ENCODE results near the gene HIBCH. TPM values are rescaled to one million over a fixed set of nuclear protein-coding genes. Genes with fewer than 3 reads are reported as not detected.
A peak's percentile ranks its signal among the peaks of the same experiment; 100 is the strongest.

Gene HIBCH
- polyA plus RNA-seq, 1 experiment: 5.2 TPM

DNA sequence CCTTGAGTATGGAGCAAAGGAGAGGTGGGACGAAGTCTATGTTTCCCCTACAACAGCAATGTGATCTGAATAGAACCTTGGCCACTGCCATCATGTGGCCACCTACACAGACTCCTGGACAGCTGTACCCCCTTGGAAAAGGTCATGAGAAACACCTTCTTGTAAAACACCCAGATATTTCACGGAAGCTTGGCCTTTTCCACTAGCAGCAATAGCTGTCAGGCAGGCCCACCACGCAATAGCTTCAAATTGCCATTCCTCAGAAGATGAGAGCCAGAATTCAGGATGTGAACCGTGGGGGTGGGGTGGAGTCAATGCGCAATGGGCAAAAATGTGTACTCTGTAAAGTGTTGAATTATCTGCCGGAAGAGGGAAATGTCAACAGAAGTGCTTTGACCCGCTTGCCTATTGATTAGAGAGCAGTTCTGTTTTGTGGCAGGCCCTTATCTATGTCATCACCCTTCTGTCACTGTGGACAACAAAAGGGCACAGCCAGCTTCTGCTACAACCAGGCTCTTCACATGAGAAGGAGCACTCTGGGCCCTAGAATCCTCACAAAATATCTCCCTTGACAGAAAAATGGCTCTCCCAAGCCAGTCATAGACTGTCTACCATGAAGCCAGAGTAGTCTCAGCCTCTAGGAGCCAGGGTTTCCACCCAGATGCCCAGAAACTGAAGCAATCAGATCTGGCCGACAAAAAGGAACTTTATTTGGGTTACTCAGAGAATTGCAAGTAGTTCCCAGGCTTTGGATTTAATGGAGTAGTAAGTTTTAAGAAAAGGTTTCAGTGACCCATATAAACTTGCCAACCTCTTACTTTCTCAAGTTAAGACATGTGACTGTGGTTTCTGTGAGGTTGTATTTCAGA is 33.3 kb upstream of the HIBCH start:
- CTCF ChIA-PET: interaction anchor here (0.6 to 3.4 kb wide), 3 partner anchors 9 to 166 kb away, joined by 3 to 16 read pairs (median 3); partner anchors contain the start of gene INPP1
- Histone ChIP-seq H3K36me3 (ENCODE audit: control insufficient read depth, insufficient read depth, low read length) (no peaks in the 10 kb centered on the region), H3K27me3 (ENCODE audit: control insufficient read depth, insufficient read depth, low read length) (no peaks in the 10 kb centered on the region), H3K4me3 (ENCODE audit: low read depth, low read length) (no peak overlapping the region)
- POLR2A ChIA-PET: no interaction called here
- TF ChIP-seq, protein P1, sequence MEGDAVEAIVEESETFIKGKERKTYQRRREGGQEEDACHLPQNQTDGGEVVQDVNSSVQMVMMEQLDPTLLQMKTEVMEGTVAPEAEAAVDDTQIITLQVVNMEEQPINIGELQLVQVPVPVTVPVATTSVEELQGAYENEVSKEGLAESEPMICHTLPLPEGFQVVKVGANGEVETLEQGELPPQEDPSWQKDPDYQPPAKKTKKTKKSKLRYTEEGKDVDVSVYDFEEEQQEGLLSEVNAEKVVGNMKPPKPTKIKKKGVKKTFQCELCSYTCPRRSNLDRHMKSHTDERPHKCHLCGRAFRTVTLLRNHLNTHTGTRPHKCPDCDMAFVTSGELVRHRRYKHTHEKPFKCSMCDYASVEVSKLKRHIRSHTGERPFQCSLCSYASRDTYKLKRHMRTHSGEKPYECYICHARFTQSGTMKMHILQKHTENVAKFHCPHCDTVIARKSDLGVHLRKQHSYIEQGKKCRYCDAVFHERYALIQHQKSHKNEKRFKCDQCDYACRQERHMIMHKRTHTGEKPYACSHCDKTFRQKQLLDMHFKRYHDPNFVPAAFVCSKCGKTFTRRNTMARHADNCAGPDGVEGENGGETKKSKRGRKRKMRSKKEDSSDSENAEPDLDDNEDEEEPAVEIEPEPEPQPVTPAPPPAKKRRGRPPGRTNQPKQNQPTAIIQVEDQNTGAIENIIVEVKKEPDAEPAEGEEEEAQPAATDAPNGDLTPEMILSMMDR (IDR thresholded peaks at IDR 0.05; ENCODE audit: insufficient read depth, low read depth, low read length): no peak
- DNase-seq (ENCODE audit: low read depth): no peak

DNA sequence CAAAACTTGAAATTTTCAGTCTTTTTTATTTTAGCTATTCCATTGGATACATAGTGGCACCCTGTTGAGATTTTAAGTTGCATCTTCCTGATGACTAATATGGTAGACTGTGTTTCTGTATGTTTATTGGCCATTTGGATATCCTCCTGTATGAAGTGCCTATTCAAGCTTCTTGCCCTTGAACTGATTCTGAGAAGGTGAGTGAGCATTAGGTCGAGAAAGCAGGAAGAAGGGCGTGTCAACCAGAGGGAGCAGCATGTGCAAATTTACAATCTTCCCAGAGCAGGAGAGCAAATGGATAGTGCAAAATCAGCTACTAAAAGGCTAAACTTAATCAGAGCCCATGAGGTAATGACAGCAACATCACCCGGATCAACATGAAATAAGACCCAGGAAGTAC is 32.3 kb upstream of the HIBCH start:
- ChIA-PET CTCF (interaction anchor here (0.6 to 1.3 kb wide), 2 partner anchors 8 to 263 kb away, joined by 3 read pairs; no protein-coding TSS in a partner anchor), POLR2A (no interaction called here)
- TF ChIP-seq, protein P1 (IDR thresholded peaks at IDR 0.05; ENCODE audit: insufficient read depth, low read depth, low read length): no peak
- H3K27me3 ChIP-seq (ENCODE audit: control insufficient read depth, insufficient read depth, low read length): no peaks in the 10 kb centered on the region
- H3K4me3 ChIP-seq (ENCODE audit: low read depth, low read length): no peak overlapping the region
- no peaks in the 10 kb centered on the region for H3K36me3 ChIP-seq (ENCODE audit: control insufficient read depth, insufficient read depth, low read length)
- no peak for DNase-seq (ENCODE audit: low read depth)

DNA sequence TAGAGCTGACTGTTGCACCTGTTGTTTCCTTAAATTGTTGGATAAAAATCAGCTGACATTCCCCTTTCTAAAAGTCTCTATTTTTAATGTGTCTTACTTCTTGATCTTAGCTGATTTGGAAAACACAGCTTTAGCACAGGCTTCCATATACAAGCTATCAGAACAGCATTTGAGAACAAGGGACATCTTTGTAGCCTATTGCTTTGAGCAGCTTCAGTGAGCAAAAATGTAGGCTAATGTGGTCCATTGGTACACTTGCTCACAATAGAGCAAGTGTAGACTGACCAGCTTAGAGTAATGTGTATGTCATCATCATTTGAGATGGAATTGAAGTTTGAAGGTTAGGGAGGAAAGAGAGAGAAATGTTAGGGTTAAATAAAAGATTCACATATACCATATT is 30.7 kb upstream of the HIBCH start:
- POLR2A ChIA-PET: no interaction called here
- Histone ChIP-seq H3K27me3 (ENCODE audit: control insufficient read depth, insufficient read depth, low read length) (no peaks in the 10 kb centered on the region), H3K4me3 (ENCODE audit: low read depth, low read length) (no peak overlapping the region), H3K36me3 (ENCODE audit: control insufficient read depth, insufficient read depth, low read length) (no peaks in the 10 kb centered on the region)
- CTCF ChIA-PET: interaction anchor here (1.0 kb wide), 1 partner anchor 117 kb away, joined by 3 read pairs; no protein-coding TSS in a partner anchor
- no peak for DNase-seq (ENCODE audit: low read depth)
- TF ChIP-seq, protein P1 (IDR thresholded peaks at IDR 0.05; ENCODE audit: insufficient read depth, low read depth, low read length): no peak

DNA sequence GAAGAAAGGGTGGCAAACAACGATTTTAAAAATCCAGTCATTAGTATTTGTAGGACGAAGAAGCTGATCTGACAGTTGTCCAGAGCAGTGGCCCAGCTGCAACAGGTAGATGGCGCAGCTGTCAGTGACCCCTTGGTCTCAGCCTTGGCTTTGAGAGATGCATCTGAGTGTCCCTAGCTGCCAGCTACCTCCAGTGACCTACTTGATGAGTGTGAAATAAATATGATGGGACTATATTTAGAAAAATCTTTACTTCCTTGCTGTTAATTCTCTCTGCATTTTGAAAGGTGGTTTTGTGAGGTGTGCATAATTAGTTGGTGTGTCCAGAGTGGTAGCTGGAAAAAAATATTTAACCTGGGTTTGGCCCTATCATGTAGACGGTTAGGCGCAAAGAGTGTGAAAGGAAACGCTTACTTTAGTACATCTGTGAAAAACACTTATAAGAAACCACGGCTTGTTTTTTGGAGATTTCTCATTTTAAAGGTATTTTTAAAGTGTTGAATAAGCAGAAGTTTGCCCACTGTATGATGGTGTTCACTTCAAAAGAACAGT is 24.7 kb upstream of the HIBCH start:
- ChIA-PET CTCF (interaction anchor here (0.6 to 3.2 kb wide), 8 partner anchors 10 to 169 kb away, joined by 3 to 16 read pairs (median 3); partner anchors contain the start of gene HIBCH), POLR2A (interaction anchor here (0.7 kb wide), 1 partner anchor 175 kb away, joined by 5 read pairs; no protein-coding TSS in a partner anchor)
- Histone ChIP-seq H3K36me3 (ENCODE audit: control insufficient read depth, insufficient read depth, low read length) (no peaks in the 10 kb centered on the region), H3K27me3 (ENCODE audit: control insufficient read depth, insufficient read depth, low read length) (no peaks in the 10 kb centered on the region), H3K4me3 (ENCODE audit: low read depth, low read length) (peak overlapping the region; percentile 75)
- TF ChIP-seq, protein P1 (IDR thresholded peaks at IDR 0.05; ENCODE audit: insufficient read depth, low read depth, low read length): peak; percentile 40
- no peak for DNase-seq (ENCODE audit: low read depth)
